GM12878 (cell line): ENCODE measurements around the gene XPO1. TPM values are rescaled to one million over a fixed set of nuclear protein-coding genes. Genes with fewer than 3 reads are reported as not detected.

Experiments used
- ATAC-seq: fragments of 200-7000 bp; cut with Tn5 transposase; 3 replicates; pipeline ENCODE4 v1.9.1; 2020; ENCODE audit warnings: mild to moderate bottlenecking, moderate library complexity
- BruUV-seq: library from RNA; stranded (reverse); fragments of 400-500 nt; replicated peaks from 2 replicates; lab custom pipeline; 2021; lab: Mats Ljungman, UMichigan
- CTCF ChIA-PET: fragments of 300-600 bp; sonication (Branson Sonifier 250); formaldehyde crosslinking; extraction: SDS; loops from one replicate; lab custom pipeline; 2021; ENCODE audit warnings: inconsistent platforms; lab: Yijun Ruan, JAX
- POLR2A ChIA-PET: fragments of 350-600 bp; formaldehyde crosslinking; extraction: SDS; loops from one replicate; lab custom pipeline; 2021; ENCODE audit warnings: inconsistent platforms; lab: Charles Lee
- RAD21 ChIA-PET: fragments of 300-600 bp; sonication (Branson Sonifier 250); formaldehyde crosslinking; loops from one replicate; lab custom pipeline; 2023; ENCODE audit warnings: antibody characterized with exemption; ENCODE audit not compliant: unreplicated experiment; lab: Charles Lee
- SMC1A ChIA-PET: fragments of 300-600 bp; sonication (Branson Sonifier 250); formaldehyde crosslinking; loops from one replicate; lab custom pipeline; 2023; ENCODE audit not compliant: unreplicated experiment, uncharacterized antibody; lab: Charles Lee
- DNase-seq: peaks from one replicate; pipeline ENCODE4 v3.0.0-alpha.2; 2011; ENCODE audit warnings: low read depth, low spot score
- FAIRE-seq: peaks from 3 replicates; lab custom pipeline; 2011; peaks lifted over from hg19 to GRCh38; lab: Jason Lieb, UNC
- H2AFZ ChIP-seq: 2 replicates; pipeline ENCODE4 v1.6.0; 2011; ENCODE audit warnings: low read depth, low read length, control low read depth; ENCODE audit not compliant: control insufficient read depth
- H3K27ac ChIP-seq: 2 replicates; pipeline ENCODE4 v1.5.1; 2011; ENCODE audit warnings: control low read depth; ENCODE audit not compliant: control insufficient read depth, insufficient read depth
- H3K27me3 ChIP-seq, 2 experiments: replicated peaks in 1 of 2; 2 replicates each; pipeline versions ENCODE4 v1.6.0 to v1.6.1; 2011; ENCODE audit warnings: low read length in 1 of 2; ENCODE audit not compliant: control insufficient read depth in 2 of 2, insufficient read depth in 2 of 2
- H3K36me3 ChIP-seq, 2 experiments: 2 replicates each; pipeline ENCODE4 v1.5.1; 2011; ENCODE audit warnings: low read length in 1 of 2; ENCODE audit not compliant: control insufficient read depth in 2 of 2, insufficient read depth in 2 of 2
- H3K4me1 ChIP-seq: 2 replicates; pipeline ENCODE4 v1.6.1; 2011; ENCODE audit warnings: mild to moderate bottlenecking, low read length, moderate library complexity, mixed read lengths; ENCODE audit not compliant: control insufficient read depth, insufficient read depth
- H3K4me2 ChIP-seq: 2 replicates; pipeline ENCODE4 v1.6.0; 2011; ENCODE audit warnings: control low read depth; ENCODE audit not compliant: control insufficient read depth, insufficient read depth
- H3K4me3 ChIP-seq: fragments of 200-600 bp; sonication (generic); 2 replicates; pipeline ENCODE4 v1.5.1; 2016
- H3K79me2 ChIP-seq: 2 replicates; pipeline ENCODE4 v1.6.0; 2011; ENCODE audit warnings: low read length; ENCODE audit not compliant: control insufficient read depth, insufficient read depth
- H3K9ac ChIP-seq: 2 replicates; pipeline ENCODE4 v1.8.0; 2011; ENCODE audit warnings: low read length, control low read depth, mixed read lengths; ENCODE audit not compliant: control insufficient read depth, insufficient read depth
- H3K9me3 ChIP-seq: replicated peaks from 3 replicates; pipeline ENCODE4 v1.5.1; 2011; ENCODE audit warnings: mild to moderate bottlenecking, low read length; ENCODE audit not compliant: control insufficient read depth, insufficient read depth
- H4K20me1 ChIP-seq: 2 replicates; pipeline ENCODE4 v1.6.0; 2011; ENCODE audit not compliant: control insufficient read depth, insufficient read depth
- EED ChIP-seq: sonication (generic); IDR thresholded peaks from 2 replicates; pipeline ENCODE4 v1.6.1; 2016; ENCODE audit warnings: antibody characterized with exemption, low read depth
- MYC ChIP-seq: IDR thresholded peaks from 2 replicates; pipeline ENCODE4 v1.6.1; 2011; ENCODE audit warnings: mild to moderate bottlenecking, low read length, moderate library complexity, inconsistent platforms; ENCODE audit not compliant: insufficient read depth, insufficient replicate concordance, insufficient read length, severe bottlenecking
- POLR2AphosphoS5 ChIP-seq: IDR thresholded peaks from 2 replicates; pipeline ENCODE4 v1.6.1; 2011; ENCODE audit warnings: mild to moderate bottlenecking, low read length, inconsistent platforms
- TAF1 ChIP-seq: IDR thresholded peaks from 2 replicates; pipeline ENCODE4 v1.6.1; 2011; ENCODE audit warnings: mild to moderate bottlenecking, low read depth, low read length, borderline replicate concordance
- USF1 ChIP-seq: IDR thresholded peaks from 2 replicates; pipeline ENCODE4 v1.6.1; 2011; ENCODE audit warnings: borderline replicate concordance, low read depth, mild to moderate bottlenecking, moderate library complexity, mixed read lengths, low read length; ENCODE audit not compliant: insufficient read depth; ENCODE audit errors: extremely low read length
- ZBED1 ChIP-seq: IDR thresholded peaks from 2 replicates; pipeline ENCODE4 v1.6.1; 2016; ENCODE audit warnings: borderline replicate concordance
- WGBS: methylation state at CpG from one replicate; pipeline ENCODE4 v1.1.6; 2016; ENCODE audit warnings: low lambda C conversion rate; ENCODE audit not compliant: insufficient replicate concordance, insufficient coverage; ENCODE audit errors: missing lambda C conversion rate; 5-methylcytosine and 5-hydroxymethylcytosine counted together
- in situ Hi-C: fragments of 300-500 bp; cut with MboI; formaldehyde crosslinking; loops from 9 replicates; pipeline ENCODE4 v1.14.3; 2018; ENCODE audit warnings: mixed read lengths
- intact Hi-C: fragments of 100-400 bp; cut with micrococcal nuclease; formaldehyde crosslinking; loops from one replicate; pipeline ENCODE4 v1.14.2; 2022; ENCODE audit not compliant: unreplicated experiment
- polyA plus RNA-seq, 11 experiments: library from polyadenylated mRNA; depleted of rRNA in 4 of 11; unstranded in 6 of 11; stranded (reverse) in 5 of 11; fragments of >200 nt; fragmentation: Nextera tagmentation in 4 of 11; fragmentation: Illumina TruSeq in 1 of 11; extraction: Ambion mirVana in 4 of 11; extraction: Trizol in 1 of 11; gene quantifications; 1 replicate in 1 of 11; 2 replicates in 10 of 11; pipeline versions ENCODE4 v1.2.1 to v1.2.3, GENCODE V29; 2011 to 2016; ENCODE audit warnings: inconsistent platforms in 2 of 11, missing spikeins in 2 of 11, low read depth in 1 of 11
- total RNA-seq, 4 experiments: library from RNA; depleted of rRNA in 3 of 4; stranded (reverse); fragments of >200 nt in 3 of 4; fragmentation: Illumina TruSeq in 1 of 4; extraction: Trizol in 1 of 4; gene quantifications; 2 replicates each; pipeline versions ENCODE4 v1.2.1 to v1.2.3, GENCODE V29; 2013 to 2021

The XPO1 gene
- total and polyA plus RNA-seq, 10 of the 15 experiments (the other 5 are each of a cell fraction or from before 2014, with no cell fraction given) = 57.3 to 216 (median 153) TPM

- no peak for TF ChIP-seq MYC
- TF ChIP-seq USF1 = no peak
- no peak for TF ChIP-seq ZBED1
Measured at GRCh38 chr2:61534926-61535325, 3.2 kb downstream of the XPO1 start (continued).

GRCh38 chr2:61530749-61531148 lies 7.4 kb downstream of the XPO1 start:
- ATAC-seq (peak; percentile 46), DNase-seq (no peak), FAIRE-seq (no peak)
- H2AFZ ChIP-seq = no peak overlapping the region
- BruUV-seq = no TSS peak
- ChIA-PET SMC1A (interaction anchor here (0.6 to 2.0 kb wide), 14 partner anchors 10 to 556 kb away, joined by 3 to 9 read pairs (median 4); no protein-coding TSS in a partner anchor), RAD21 (no interaction called here), CTCF (interaction anchor here (0.6 to 2.7 kb wide), 5 partner anchors 105 to 1243 kb away, joined by 3 to 11 read pairs (median 4); no protein-coding TSS in a partner anchor), POLR2A (interaction anchor here (0.6 to 0.8 kb wide), 3 partner anchors 9 to 79 kb away, joined by 3 to 6 read pairs (median 3); no protein-coding TSS in a partner anchor)
- TF ChIP-seq POLR2AphosphoS5 (0 out of 2 replicates have a peak, but pooled peaks have one; percentile 29), EED (no peak), TAF1 (no peak)
- H3K27ac ChIP-seq = no peak overlapping the region
- intact Hi-C loops (loop anchor here (10.0 kb wide), 2 partner anchors 124 to 234 kb away; no protein-coding TSS in a partner anchor), in situ Hi-C loops (no loop called here)
- 0 out of 2 replicates have a peak, but pooled peaks cover 5% of the 10 kb centered on the region for H3K4me1 ChIP-seq
- WGBS = 68% methylated on average over 2 of the region's 2 CpGs
- peaks cover 96% of the 10 kb centered on the region for H3K79me2 ChIP-seq
- no peaks in the 10 kb centered on the region for H3K27me3 ChIP-seq
- peaks cover 2 to 8% of the 10 kb centered on the region in 2 experiments; a peak in 2 of 4 replicates for H3K36me3 ChIP-seq
- peak overlapping the region; percentile 50; the same call in 1 of the 2 replicates for H3K4me2 ChIP-seq
- H4K20me1 ChIP-seq = no peaks in the 10 kb centered on the region
- H3K9ac ChIP-seq = no peak overlapping the region
- H3K9me3 ChIP-seq = no peaks in the 10 kb centered on the region
- 0 out of 2 replicates have a peak overlapping the region, but pooled peaks have one; percentile 0 for H3K4me3 ChIP-seq
